Tibial artery (tissue), 4 donors: ENCODE data around the gene SPAG7.
"Not testable (repeated sequence)": the region's sequence is repeated elsewhere in the genome, so short reads cannot be mapped to it uniquely, and the experiment has no call there.

ENCODE experiments used
- DNase-seq, 2 donors: peaks; one replicate each; pipeline ENCODE4 v3.0.0-alpha.2; 2019
- H3K27ac ChIP-seq, 2 donors: fragments of 200-600 bp; sonication (generic) in 1 of 2; 1 replicate in 1 of 2; 2 replicates in 1 of 2; pipeline ENCODE4 v1.5.1; 2018 to 2019; ENCODE audit warnings: mild to moderate bottlenecking in 1 of 2
- H3K27me3 ChIP-seq, 2 donors: fragments of 200-600 bp; sonication (generic) in 1 of 2; one replicate each; pipeline versions ENCODE4 v1.5.1 to v1.6.0; 2016 to 2019
- H3K36me3 ChIP-seq, 3 donors: fragments of 200-600 bp; sonication (generic) in 2 of 3; one replicate each; pipeline ENCODE4 v1.5.1; 2016 to 2019; ENCODE audit warnings: mild to moderate bottlenecking in 2 of 3
- H3K4me1 ChIP-seq, 4 donors: fragments of 200-600 bp; sonication (generic) in 2 of 4; 1 replicate in 3 of 4; 2 replicates in 1 of 4; pipeline ENCODE4 v1.5.1; 2016 to 2019
- H3K4me3 ChIP-seq, 2 donors: fragments of 200-600 bp; sonication (generic) in 1 of 2; 1 replicate in 1 of 2; 2 replicates in 1 of 2; pipeline ENCODE4 v1.5.1; 2018 to 2019; ENCODE audit warnings: mild to moderate bottlenecking in 2 of 2
- H3K9me3 ChIP-seq, 3 donors: fragments of 200-600 bp; sonication (generic) in 1 of 3; one replicate each; pipeline ENCODE4 v1.5.1; 2016 to 2019
- CTCF ChIP-seq, 2 experiments: fragments of 200-600 bp in 1 of 2; fragments of 450-650 bp in 1 of 2; IDR thresholded peaks; one replicate each; pipeline ENCODE4 v1.5.1; 2017 to 2019; ENCODE audit warnings: antibody characterized with exemption in 2 of 2, mild to moderate bottlenecking in 1 of 2, moderate library complexity in 1 of 2
- intact Hi-C: fragments of 100-400 bp; cut with DNase I; formaldehyde crosslinking; loops from one replicate; pipeline ENCODE4 v1.15.0; 2023; ENCODE audit warnings: low total_unique reads

The SPAG7 gene

GRCh38 chr17:4931963-4932362, 35.7 kb downstream of the SPAG7 start, which contains the start of gene GP1BA:
Gene GP1BA (plus strand): TSS chr17:4932277. CDS start chr17:4932605, 328 bp downstream.
- H3K27ac ChIP-seq: no peak within 1 kb of the TSS
- no peaks in the 10 kb centered on the region for H3K27me3 ChIP-seq
- peaks cover under 1 to 20% (median 3%) of the 10 kb centered on the region in 3 donors for H3K36me3 ChIP-seq
- H3K9me3 ChIP-seq: no peaks in the 10 kb centered on the region
- DNase-seq: no peak
- intact Hi-C loops: no loop called here
- no peak for TF ChIP-seq CTCF (IDR thresholded peaks at IDR 0.05)
- H3K4me1 ChIP-seq: peaks cover 0 to 9% (median 0%) of the 10 kb centered on the region in 4 donors
- no peak within 1 kb of the TSS for H3K4me3 ChIP-seq

DNA sequence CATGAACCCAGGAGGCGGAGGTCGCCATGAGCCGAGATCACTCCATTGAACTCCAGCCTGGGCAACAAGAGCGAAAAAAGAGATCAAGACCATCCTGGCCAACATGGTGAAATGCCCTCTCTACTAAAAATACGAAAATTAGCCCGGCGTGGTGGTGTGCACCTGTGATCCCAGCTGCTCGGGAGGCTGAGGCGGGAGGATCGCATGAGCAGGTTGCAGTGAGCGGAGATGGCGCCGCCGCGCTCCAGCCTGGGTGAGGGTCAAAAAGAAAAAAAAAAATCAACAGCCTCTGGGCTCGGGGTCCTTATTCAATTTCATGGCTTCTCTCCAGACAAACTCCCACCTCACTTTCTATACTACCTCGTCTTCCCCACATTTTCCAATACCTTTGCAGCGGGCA, 38.7 kb downstream of the SPAG7 start:
- Histone ChIP-seq H3K27ac (no peak overlapping the region), H3K27me3 (no peaks in the 10 kb centered on the region), H3K9me3 (no peaks in the 10 kb centered on the region), H3K36me3 (peaks cover 0 to 4% (median 0%) of the 10 kb centered on the region in 3 donors), H3K4me1 (peaks cover 0 to 1% (median 0%) of the 10 kb centered on the region in 4 donors), H3K4me3 (no peak overlapping the region)
- intact Hi-C loops: no loop called here
- TF ChIP-seq CTCF (IDR thresholded peaks at IDR 0.05): no peak
- DNase-seq: no peak

- H3K9me3 ChIP-seq, H3K27me3 ChIP-seq, H3K27ac ChIP-seq, H3K4me1 ChIP-seq, H3K36me3 ChIP-seq, intact Hi-C loops, H3K4me3 ChIP-seq, DNase-seq: not testable (repeated sequence)
These were observed 40.9 kb downstream of the SPAG7 start for GRCh38 chr17:4926577-4927335.

DNA sequence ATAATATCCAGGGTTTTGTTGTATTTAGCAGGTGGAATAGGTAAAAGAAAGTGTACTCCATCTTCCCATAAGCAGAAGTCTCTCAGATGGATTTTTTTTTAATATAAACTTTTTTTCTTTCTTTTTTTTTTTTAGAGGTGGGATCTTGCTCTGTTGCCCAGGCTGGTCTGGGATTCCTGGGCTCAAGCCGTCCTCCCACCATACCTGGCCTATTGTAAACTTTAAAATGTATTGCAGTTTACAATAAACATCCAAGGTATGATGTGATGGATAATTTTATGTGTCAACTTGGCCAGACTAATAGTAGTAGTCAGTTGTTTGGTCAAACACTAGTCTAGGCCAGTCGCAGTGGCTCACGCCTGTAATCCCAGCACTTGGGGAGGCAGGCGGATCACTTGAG, 46.3 kb downstream of the SPAG7 start:
- no peak overlapping the region for H3K4me3 ChIP-seq
- no peak for TF ChIP-seq CTCF (IDR thresholded peaks at IDR 0.05)
- DNase-seq: no peak
- peaks cover 0 to 5% of the 10 kb centered on the region in 2 donors for H3K27me3 ChIP-seq
- no peaks in the 10 kb centered on the region for H3K9me3 ChIP-seq
- H3K27ac ChIP-seq: no peak overlapping the region
- intact Hi-C loops: no loop called here
- no peaks in the 10 kb centered on the region for H3K36me3 ChIP-seq
- no peaks in the 10 kb centered on the region for H3K4me1 ChIP-seq

DNA sequence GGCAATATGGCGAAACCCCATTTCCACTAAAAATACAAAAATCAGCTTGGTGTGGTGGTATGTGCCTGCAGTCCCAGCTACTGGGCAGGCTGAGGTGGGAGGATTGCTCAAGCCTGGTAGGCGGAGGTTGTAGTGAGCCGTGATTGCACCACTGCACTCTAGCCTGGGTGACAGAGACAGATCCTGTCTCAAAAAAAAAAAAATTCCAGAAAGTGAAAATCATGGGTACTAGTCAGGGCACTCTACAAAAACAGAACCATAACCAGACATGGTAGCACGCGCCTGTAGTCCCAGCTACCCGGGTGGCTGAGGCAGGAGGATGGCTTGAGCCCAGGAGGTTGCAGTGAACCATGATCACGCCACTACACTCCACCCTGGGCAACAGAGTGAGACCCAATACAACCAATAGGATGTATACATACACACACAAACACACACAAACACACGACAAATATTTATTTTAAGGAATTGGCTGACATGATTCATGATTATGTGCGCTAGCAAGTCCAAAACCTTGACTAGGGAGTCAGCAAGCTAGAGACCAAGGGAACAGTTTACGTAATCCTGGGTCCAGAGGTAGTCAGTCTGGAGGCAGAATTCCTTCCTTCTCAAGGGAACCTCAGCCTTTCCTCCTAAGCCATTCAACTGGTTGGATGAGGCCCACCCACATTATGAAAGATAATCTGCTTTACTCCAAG, 47.1 kb downstream of the SPAG7 start:
- Histone ChIP-seq H3K27me3 (peaks cover 0 to 5% of the 10 kb centered on the region in 2 donors), H3K27ac (no peak overlapping the region)

More for the DNA sequence above, 47.1 kb downstream of the SPAG7 start:
- no peaks in the 10 kb centered on the region for H3K9me3 ChIP-seq
- H3K36me3 ChIP-seq: no peaks in the 10 kb centered on the region
- no peak for DNase-seq
- no peak for TF ChIP-seq CTCF (IDR thresholded peaks at IDR 0.05)
- no peak overlapping the region for H3K4me3 ChIP-seq
- no peaks in the 10 kb centered on the region for H3K4me1 ChIP-seq
- intact Hi-C loops: no loop called here
